Mesendoderm (in vitro differentiated cells): ENCODE measurements around the gene TGFBR3.

Experiments used
- DNase-seq: peaks from one replicate; pipeline ENCODE4 v3.0.0; 2013
- H2AK5ac ChIP-seq: 2 replicates; pipeline ENCODE4 v1.6.1; 2013; ENCODE audit warnings: low read length, inconsistent platforms
- H2BK120ac ChIP-seq: 2 replicates; pipeline ENCODE4 v1.6.1; 2013; ENCODE audit warnings: low read depth, mild to moderate bottlenecking, low read length, moderate library complexity, mixed read lengths
- H2BK15ac ChIP-seq: replicated peaks from 2 replicates; pipeline ENCODE4 v1.6.1; 2013; ENCODE audit warnings: low read depth, mild to moderate bottlenecking, moderate library complexity
- H2BK5ac ChIP-seq: 2 replicates; pipeline ENCODE4 v1.6.1; 2013; ENCODE audit warnings: low read length, inconsistent platforms
- H3K18ac ChIP-seq: 2 replicates; pipeline ENCODE4 v1.6.1; 2013; ENCODE audit warnings: mild to moderate bottlenecking, low read length, mixed read lengths
- H3K23ac ChIP-seq: one replicate; pipeline ENCODE4 v1.6.1; 2013; ENCODE audit warnings: low read length
- H3K27ac ChIP-seq: 2 replicates; pipeline ENCODE4 v1.5.1; 2013; ENCODE audit warnings: low read depth, mild to moderate bottlenecking, inconsistent platforms, low read length, moderate library complexity
- H3K27me3 ChIP-seq: 2 replicates; pipeline ENCODE4 v1.6.1; 2013; ENCODE audit warnings: low read length, control low read depth, mild to moderate bottlenecking, inconsistent platforms; ENCODE audit not compliant: insufficient read depth, poor library complexity
- H3K36me3 ChIP-seq: 2 replicates; pipeline ENCODE4 v1.6.1; 2013; ENCODE audit warnings: low read length, inconsistent platforms; ENCODE audit not compliant: control insufficient read depth, insufficient read depth
- H3K4ac ChIP-seq: one replicate; pipeline ENCODE4 v1.6.1; 2013; ENCODE audit warnings: low read depth, mild to moderate bottlenecking, low read length, moderate library complexity
- H3K4me1 ChIP-seq: 2 replicates; pipeline ENCODE4 v1.6.1; 2013; ENCODE audit warnings: low read depth, low read length, inconsistent platforms; ENCODE audit not compliant: control insufficient read depth
- H3K4me2 ChIP-seq: 2 replicates; pipeline ENCODE4 v1.6.1; 2013; ENCODE audit warnings: low read length
- H3K4me3 ChIP-seq: 2 replicates; pipeline ENCODE4 v1.5.1; 2013; ENCODE audit warnings: mild to moderate bottlenecking, low read length
- H3K56ac ChIP-seq: one replicate; pipeline ENCODE4 v1.6.1; 2013; ENCODE audit warnings: low read length
- H3K79me1 ChIP-seq: 2 replicates; pipeline ENCODE4 v1.6.1; 2013; ENCODE audit warnings: low read length, inconsistent platforms
- H3K79me2 ChIP-seq: 2 replicates; pipeline ENCODE4 v1.6.1; 2013; ENCODE audit warnings: mild to moderate bottlenecking, low read length; ENCODE audit not compliant: control insufficient read depth, insufficient read depth
- H3K9ac ChIP-seq: 2 replicates; pipeline ENCODE4 v1.6.1; 2013; ENCODE audit warnings: low read length, inconsistent platforms
- H4K5ac ChIP-seq: one replicate; pipeline ENCODE4 v1.6.1; 2013; ENCODE audit warnings: low read length
- H4K8ac ChIP-seq: one replicate; pipeline ENCODE4 v1.6.1; 2013; ENCODE audit warnings: low read depth, mild to moderate bottlenecking, control low read depth, low read length, moderate library complexity
- WGBS: extraction: QIAGEN DNeasy Blood & Tissue Kit; methylation state at CpG from one replicate; pipeline ENCODE4 v1.1.7; 2013; ENCODE audit warnings: low lambda C conversion rate, missing lambda C conversion rate; ENCODE audit not compliant: insufficient coverage; ENCODE audit errors: extremely low coverage; 5-methylcytosine and 5-hydroxymethylcytosine counted together

The TGFBR3 gene

GRCh38 chr1:91793877-91794276 lies 92.1 kb downstream of the TGFBR3 start:
- no CpG with 5 or more reads among the region's 3 CpGs for WGBS
- no peaks in the 10 kb centered on the region for H3K79me2 ChIP-seq
- no peak overlapping the region for H3K27ac ChIP-seq
- no peak overlapping the region for H3K23ac ChIP-seq
- no peak for DNase-seq
- H3K4me2 ChIP-seq: no peak overlapping the region
- no peak overlapping the region for H2BK15ac ChIP-seq
- no peaks in the 10 kb centered on the region for H3K36me3 ChIP-seq
- no peak overlapping the region for H4K8ac ChIP-seq
- no peak overlapping the region for H2BK120ac ChIP-seq
- H3K56ac ChIP-seq: no peak overlapping the region
- no peak overlapping the region for H3K18ac ChIP-seq
- H3K4me1 ChIP-seq: peaks cover 12% of the 10 kb centered on the region
- no peaks in the 10 kb centered on the region for H3K79me1 ChIP-seq
- no peak overlapping the region for H2BK5ac ChIP-seq
- no peak overlapping the region for H3K4ac ChIP-seq
- H3K27me3 ChIP-seq: no peaks in the 10 kb centered on the region
- H2AK5ac ChIP-seq: no peak overlapping the region
- no peak overlapping the region for H3K4me3 ChIP-seq
- no peak overlapping the region for H4K5ac ChIP-seq
- H3K9ac ChIP-seq: no peak overlapping the region

GRCh38 chr1:91793189-91793588 lies 92.8 kb downstream of the TGFBR3 start:
- Histone ChIP-seq H3K27me3 (no peaks in the 10 kb centered on the region), H3K9ac (no peak overlapping the region), H4K5ac (no peak overlapping the region), H4K8ac (no peak overlapping the region), H3K4me2 (no peak overlapping the region), H3K27ac (no peak overlapping the region), H3K79me2 (no peaks in the 10 kb centered on the region), H2BK5ac (no peak overlapping the region), H3K4ac (no peak overlapping the region), H3K23ac (no peak overlapping the region), H3K56ac (no peak overlapping the region), H2BK120ac (no peak overlapping the region), H3K18ac (no peak overlapping the region), H3K4me1 (peaks cover 10% of the 10 kb centered on the region), H3K79me1 (no peaks in the 10 kb centered on the region), H3K4me3 (no peak overlapping the region), H3K36me3 (no peaks in the 10 kb centered on the region), H2BK15ac (no peak overlapping the region), H2AK5ac (no peak overlapping the region)
- DNase-seq: no peak
- WGBS: no CpG with 5 or more reads among the region's 5 CpGs

- no peak overlapping the region for H4K8ac ChIP-seq
- no peak overlapping the region for H3K27ac ChIP-seq
- no peak overlapping the region for H4K5ac ChIP-seq
- H3K56ac ChIP-seq: no peak overlapping the region
- H2AK5ac ChIP-seq: no peak overlapping the region
- no peak overlapping the region for H2BK15ac ChIP-seq
- no peak overlapping the region for H2BK120ac ChIP-seq
- H3K79me2 ChIP-seq: no peaks in the 10 kb centered on the region
- H3K4me1 ChIP-seq: peaks cover 10% of the 10 kb centered on the region
- H3K79me1 ChIP-seq: no peaks in the 10 kb centered on the region
- no peak overlapping the region for H2BK5ac ChIP-seq
- no CpG with 5 or more reads among the region's 8 CpGs for WGBS
- no peaks in the 10 kb centered on the region for H3K36me3 ChIP-seq
- no peak overlapping the region for H3K4me3 ChIP-seq
- H3K18ac ChIP-seq: peak overlapping the region; percentile 72
- peak; percentile 58 for DNase-seq
- H3K27me3 ChIP-seq: no peaks in the 10 kb centered on the region
- no peak overlapping the region for H3K9ac ChIP-seq
- H3K23ac ChIP-seq: no peak overlapping the region
- no peak overlapping the region for H3K4ac ChIP-seq
- no peak overlapping the region for H3K4me2 ChIP-seq
These were observed 93.4 kb downstream of the TGFBR3 start for GRCh38 chr1:91792489-91793071.

DNA sequence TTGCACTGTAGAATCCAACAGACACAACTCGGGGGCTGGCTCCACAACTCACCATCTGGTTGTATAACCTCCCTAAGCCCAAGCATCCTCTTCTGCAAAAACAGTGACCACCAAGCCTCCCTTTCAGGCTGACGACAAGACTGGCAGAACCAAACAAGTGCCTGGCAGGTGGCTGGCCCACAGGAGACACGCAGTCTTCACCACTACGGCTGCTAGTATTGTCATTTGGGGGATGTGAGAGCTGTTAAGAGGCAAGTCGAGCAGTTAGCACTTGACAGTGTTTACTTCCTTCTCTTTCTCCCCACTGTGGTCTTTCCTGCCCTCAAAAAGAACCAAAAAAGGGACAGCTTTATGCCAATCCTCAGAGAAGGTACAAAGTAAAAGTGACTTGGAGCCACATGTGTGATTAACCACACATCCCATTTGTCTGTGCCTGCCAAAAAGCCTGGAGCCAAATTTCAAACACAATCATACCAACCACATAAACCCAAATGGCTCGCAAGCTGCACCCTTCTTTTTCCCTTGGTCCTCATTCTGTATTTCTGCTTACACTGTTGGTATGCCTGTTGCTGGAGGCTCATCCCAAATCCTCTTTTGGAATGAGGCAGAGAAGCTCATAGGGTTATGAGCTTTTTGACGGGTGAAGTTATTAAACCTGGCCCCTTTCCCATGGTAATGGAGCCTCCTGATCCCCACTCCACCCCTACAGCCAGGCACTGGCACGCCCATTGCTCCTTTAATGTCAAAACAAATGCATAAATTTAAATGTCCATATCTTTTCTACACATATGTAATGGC lies 94.1 kb downstream of the TGFBR3 start:
- Histone ChIP-seq H3K4ac (no peak overlapping the region), H3K4me3 (no peak overlapping the region), H3K9ac (no peak overlapping the region), H3K4me2 (no peak overlapping the region), H3K27ac (no peak overlapping the region), H3K18ac (no peak overlapping the region), H2BK15ac (no peak overlapping the region), H3K56ac (no peak overlapping the region), H4K5ac (no peak overlapping the region), H3K36me3 (no peaks in the 10 kb centered on the region), H3K79me1 (no peaks in the 10 kb centered on the region), H2AK5ac (no peak overlapping the region), H4K8ac (no peak overlapping the region), H3K4me1 (peaks cover 10% of the 10 kb centered on the region), H3K23ac (no peak overlapping the region), H3K79me2 (no peaks in the 10 kb centered on the region), H2BK5ac (no peak overlapping the region), H3K27me3 (no peaks in the 10 kb centered on the region), H2BK120ac (no peak overlapping the region)
- DNase-seq: no peak
- no CpG with 5 or more reads among the region's 8 CpGs for WGBS

GRCh38 chr1:91791103-91791502 lies 94.8 kb downstream of the TGFBR3 start:
- H3K4me3 ChIP-seq: no peak overlapping the region
- no peak overlapping the region for H2BK15ac ChIP-seq
- no peak overlapping the region for H2BK5ac ChIP-seq
- H3K27me3 ChIP-seq: no peaks in the 10 kb centered on the region
- H3K18ac ChIP-seq: no peak overlapping the region
- H3K36me3 ChIP-seq: no peaks in the 10 kb centered on the region
- H4K5ac ChIP-seq: no peak overlapping the region
- H4K8ac ChIP-seq: no peak overlapping the region
- no peak overlapping the region for H3K56ac ChIP-seq
- H3K23ac ChIP-seq: no peak overlapping the region
- H3K4me1 ChIP-seq: peaks cover 10% of the 10 kb centered on the region
- no peaks in the 10 kb centered on the region for H3K79me1 ChIP-seq
- no peaks in the 10 kb centered on the region for H3K79me2 ChIP-seq
- H3K9ac ChIP-seq: no peak overlapping the region
- no peak overlapping the region for H3K27ac ChIP-seq
- no peak overlapping the region for H3K4ac ChIP-seq
- no CpG with 5 or more reads among the region's 1 CpG for WGBS
- no peak overlapping the region for H3K4me2 ChIP-seq
- H2AK5ac ChIP-seq: no peak overlapping the region
- peak; percentile 77 for DNase-seq
- H2BK120ac ChIP-seq: no peak overlapping the region
